Hepatocyte (in vitro differentiated cells): Measurements from ENCODE around the gene SBNO1. TPM values are rescaled to one million over a fixed set of nuclear protein-coding genes. Genes with fewer than 3 reads are reported as not detected.
A peak's percentile ranks its signal among the peaks of the same experiment; 100 is the strongest.

Experiments
- DNase-seq: peaks from one replicate; pipeline ENCODE4 v3.0.0-alpha.2; 2016; ENCODE audit warnings: low spot score
- H2AFZ ChIP-seq: fragments of 200-600 bp; sonication (generic); 2 replicates; pipeline ENCODE4 v1.6.0; 2016; ENCODE audit warnings: antibody characterized with exemption, mild to moderate bottlenecking
- H3K27ac ChIP-seq: fragments of 200-600 bp; sonication (generic); 2 replicates; pipeline ENCODE4 v1.5.1; 2016; ENCODE audit warnings: mild to moderate bottlenecking
- H3K27me3 ChIP-seq: fragments of 200-600 bp; sonication (generic); 2 replicates; pipeline ENCODE4 v1.6.1; 2016
- H3K36me3 ChIP-seq: fragments of 200-600 bp; sonication (generic); replicated peaks from 2 replicates; pipeline ENCODE4 v1.5.1; 2016; ENCODE audit warnings: low read depth; ENCODE audit not compliant: insufficient read depth
- H3K4me1 ChIP-seq: fragments of 200-600 bp; sonication (generic); 2 replicates; pipeline ENCODE4 v1.5.1; 2016; ENCODE audit warnings: mild to moderate bottlenecking, moderate library complexity; ENCODE audit not compliant: insufficient read depth
- H3K4me2 ChIP-seq: fragments of 200-600 bp; sonication (generic); 2 replicates; pipeline ENCODE4 v1.6.0; 2016
- H3K4me3 ChIP-seq: fragments of 200-600 bp; sonication (generic); 2 replicates; pipeline ENCODE4 v1.5.1; 2016; ENCODE audit warnings: mild to moderate bottlenecking
- H3K79me2 ChIP-seq: fragments of 200-600 bp; sonication (generic); 2 replicates; pipeline ENCODE4 v1.6.0; 2017; ENCODE audit warnings: mild to moderate bottlenecking
- H3K9me2 ChIP-seq: fragments of 200-600 bp; sonication (generic); replicated peaks from 2 replicates; pipeline ENCODE4 v1.6.0; 2017; ENCODE audit warnings: mild to moderate bottlenecking; ENCODE audit not compliant: insufficient read depth
- H3K9me3 ChIP-seq: fragments of 200-600 bp; sonication (generic); 2 replicates; pipeline ENCODE4 v1.5.1; 2016; ENCODE audit warnings: low read depth, mild to moderate bottlenecking
- H4K20me1 ChIP-seq: fragments of 200-600 bp; sonication (generic); 2 replicates; pipeline ENCODE4 v1.6.0; 2016; ENCODE audit warnings: mild to moderate bottlenecking; ENCODE audit not compliant: insufficient read depth, poor library complexity, severe bottlenecking
- CTCF ChIP-seq: fragments of 200-600 bp; sonication (generic); IDR thresholded peaks from 2 replicates; pipeline ENCODE4 v1.5.1; 2016; ENCODE audit warnings: antibody characterized with exemption, mild to moderate bottlenecking; ENCODE audit not compliant: poor library complexity
- EZH2 ChIP-seq: fragments of 200-600 bp; sonication (generic); IDR thresholded peaks from 2 replicates; pipeline ENCODE4 v1.6.1; 2016; ENCODE audit warnings: antibody characterized with exemption, mild to moderate bottlenecking, borderline replicate concordance
- EZH2phosphoT487 ChIP-seq: fragments of 200-600 bp; sonication (generic); IDR thresholded peaks from one replicate; pipeline ENCODE4 v1.6.1; 2018; ENCODE audit warnings: antibody characterized with exemption, mild to moderate bottlenecking, low read depth, moderate library complexity; ENCODE audit not compliant: unreplicated experiment, severe bottlenecking
- WGBS: methylation state at CpG from one replicate; pipeline ENCODE4 v1.1.6; 2016; ENCODE audit warnings: low lambda C conversion rate; ENCODE audit errors: missing lambda C conversion rate; 5-methylcytosine and 5-hydroxymethylcytosine counted together
- polyA plus RNA-seq: library from polyadenylated mRNA; unstranded; fragments of >200 nt; fragmentation: Nextera tagmentation; extraction: Ambion mirVana; gene quantifications from 2 replicates; pipeline ENCODE4 v1.2.1, GENCODE V29; 2016
- total RNA-seq: library from RNA; depleted of rRNA; stranded (reverse); fragments of >200 nt; gene quantifications from 2 replicates; pipeline ENCODE4 v1.2.3, GENCODE V29; 2014

SBNO1 gene
- total and polyA plus RNA-seq, 2 experiments from 2014 or later, result 13.4 to 28.9 TPM

- DNase-seq, result no peak
- H2AFZ ChIP-seq, result no peak overlapping the region
- peaks cover 11% of the 10 kb centered on the region for H4K20me1 ChIP-seq
- no peaks in the 10 kb centered on the region for H3K9me2 ChIP-seq
- peaks cover 43% of the 10 kb centered on the region for H3K79me2 ChIP-seq
- H3K4me1 ChIP-seq, result peaks cover 16% of the 10 kb centered on the region
- 90% methylated on average over 15 of the region's 15 CpGs for WGBS
- no peaks in the 10 kb centered on the region for H3K9me3 ChIP-seq
- H3K4me2 ChIP-seq, result no peak overlapping the region
- no peaks in the 10 kb centered on the region for H3K36me3 ChIP-seq
- H3K27me3 ChIP-seq, result no peaks in the 10 kb centered on the region
- no peak overlapping the region for H3K4me3 ChIP-seq
- TF ChIP-seq CTCF (no peak), EZH2 (no peak), EZH2phosphoT487 (no peak)
- no peak overlapping the region for H3K27ac ChIP-seq
Observed at GRCh38 chr12:123273166-123273565, 91.5 kb downstream of the SBNO1 start.

- 0% methylated on average over 8 of the region's 108 CpGs for WGBS
- no peaks in the 10 kb centered on the region for H3K9me3 ChIP-seq
- DNase-seq, result peak; percentile 90
- H3K4me3 ChIP-seq, result peak overlapping the region; percentile 78
- H3K4me2 ChIP-seq, result peak overlapping the region; percentile 98
- H3K4me1 ChIP-seq, result peaks cover 16% of the 10 kb centered on the region
- no peaks in the 10 kb centered on the region for H3K27me3 ChIP-seq
- H3K27ac ChIP-seq, result peak overlapping the region; percentile 96
- H2AFZ ChIP-seq, result no peak overlapping the region
- H3K79me2 ChIP-seq, result peaks cover 62% of the 10 kb centered on the region
- H4K20me1 ChIP-seq, result peaks cover 23% of the 10 kb centered on the region
- TF ChIP-seq EZH2phosphoT487 (no peak), CTCF (peak; percentile 44), EZH2 (no peak)
- no peaks in the 10 kb centered on the region for H3K36me3 ChIP-seq
- no peaks in the 10 kb centered on the region for H3K9me2 ChIP-seq
Observed at GRCh38 chr12:123271001-123271668, 93.5 kb downstream of the SBNO1 start.

- peaks cover 16% of the 10 kb centered on the region for H3K4me1 ChIP-seq
- H3K36me3 ChIP-seq, result no peaks in the 10 kb centered on the region
- peak overlapping the region; percentile 96 for H3K27ac ChIP-seq
- TF ChIP-seq EZH2, result no peak
- TF ChIP-seq EZH2phosphoT487, result no peak
- peaks cover 23% of the 10 kb centered on the region for H4K20me1 ChIP-seq
- WGBS, result 3% methylated on average over 36 of the region's 51 CpGs
- peak overlapping the region; percentile 78 for H3K4me3 ChIP-seq
- peaks cover 62% of the 10 kb centered on the region for H3K79me2 ChIP-seq
- no peaks in the 10 kb centered on the region for H3K27me3 ChIP-seq
- H2AFZ ChIP-seq, result peak overlapping the region; percentile 9
- no peaks in the 10 kb centered on the region for H3K9me2 ChIP-seq
- no peaks in the 10 kb centered on the region for H3K9me3 ChIP-seq
- peak overlapping the region; percentile 98 for H3K4me2 ChIP-seq
- peak; percentile 39 for DNase-seq
Observed at GRCh38 chr12:123270214-123271000, 94.2 kb downstream of the SBNO1 start.

GRCh38 chr12:123269896-123270213 is 94.8 kb downstream of the SBNO1 start:
- TF ChIP-seq CTCF (no peak), EZH2 (no peak), EZH2phosphoT487 (no peak)
- peak overlapping the region; percentile 96 for H3K27ac ChIP-seq
- peaks cover 62% of the 10 kb centered on the region for H3K79me2 ChIP-seq
- no peak for DNase-seq
- H3K9me2 ChIP-seq, result no peaks in the 10 kb centered on the region
- no peaks in the 10 kb centered on the region for H3K27me3 ChIP-seq
- H3K4me3 ChIP-seq, result peak overlapping the region; percentile 78
- H3K4me1 ChIP-seq, result peaks cover 16% of the 10 kb centered on the region
- H3K36me3 ChIP-seq, result no peaks in the 10 kb centered on the region
- no peaks in the 10 kb centered on the region for H3K9me3 ChIP-seq
- 2% methylated on average over 6 of the region's 7 CpGs for WGBS
- H4K20me1 ChIP-seq, result peaks cover 23% of the 10 kb centered on the region
- H2AFZ ChIP-seq, result peak overlapping the region; percentile 9
- H3K4me2 ChIP-seq, result peak overlapping the region; percentile 98
